Amygdala (tissue), 56 donors: ENCODE results near the gene EXOSC5.
A peak's percentile ranks its signal among the peaks of the same experiment; 100 is the strongest.

Experiments used
- DNase-seq, 56 donors: peaks; one replicate each; lab custom pipeline; 2025; lab: John Stamatoyannopoulos, UW

EXOSC5 gene

GRCh38 chr19:41426952-41427646, 29.9 kb upstream of the EXOSC5 start, which contains the start of gene B3GNT8:
Gene B3GNT8, minus strand, starts transcription at chr19:41427374. Its CDS starts 596 bp downstream, at chr19:41426778.
- DNase-seq: peak in 2 of 56 donors; percentile 13 to 16

GRCh38 chr19:41426116-41426841, 29.1 kb upstream of the EXOSC5 start:
- no peak for DNase-seq

- no peak for DNase-seq
These were observed 28.3 kb upstream of the EXOSC5 start for GRCh38 chr19:41425174-41426115.

GRCh38 chr19:41424335-41425173, 27.4 kb upstream of the EXOSC5 start:
- no peak for DNase-seq

GRCh38 chr19:41422955-41423354, 25.8 kb upstream of the EXOSC5 start:
- DNase-seq: no peak

- no peak for DNase-seq
These were observed 25.3 kb upstream of the EXOSC5 start for GRCh38 chr19:41422456-41422855.

- DNase-seq: no peak
These were observed 24.8 kb upstream of the EXOSC5 start for GRCh38 chr19:41421973-41422372.

GRCh38 chr19:41421314-41421713, 24.2 kb upstream of the EXOSC5 start:
- DNase-seq: no peak

GRCh38 chr19:41420101-41420880, 23.1 kb upstream of the EXOSC5 start:
- DNase-seq: peak in 5 of 56 donors; percentile 2 to 42 (median 12)

GRCh38 chr19:41416194-41416674, 19.1 kb upstream of the EXOSC5 start:
- DNase-seq: no peak

- DNase-seq: no peak
These were observed 18.0 kb upstream of the EXOSC5 start for GRCh38 chr19:41415154-41415571.

- no peak for DNase-seq
These were observed 17.3 kb upstream of the EXOSC5 start for GRCh38 chr19:41414461-41414860.

GRCh38 chr19:41413947-41414346, 16.8 kb upstream of the EXOSC5 start:
- no peak for DNase-seq

- DNase-seq: no peak
These were observed 15.8 kb upstream of the EXOSC5 start for GRCh38 chr19:41412953-41413352.

GRCh38 chr19:41411968-41412265, 14.8 kb upstream of the EXOSC5 start:
- peak in 42 of 56 donors; percentile 13 to 86 (median 49) for DNase-seq

GRCh38 chr19:41411100-41411967, 14.2 kb upstream of the EXOSC5 start:
- DNase-seq: no peak

GRCh38 chr19:41410336-41411054, 13.3 kb upstream of the EXOSC5 start:
- DNase-seq: no peak
